ENCODE data around the gene UFC1. TPM values are rescaled to one million over a fixed set of nuclear protein-coding genes. Genes with fewer than 3 reads are reported as not detected.

The UFC1 gene
- total RNA-seq, 1 experiment from 2014 or later, result 63.7 TPM

DNA sequence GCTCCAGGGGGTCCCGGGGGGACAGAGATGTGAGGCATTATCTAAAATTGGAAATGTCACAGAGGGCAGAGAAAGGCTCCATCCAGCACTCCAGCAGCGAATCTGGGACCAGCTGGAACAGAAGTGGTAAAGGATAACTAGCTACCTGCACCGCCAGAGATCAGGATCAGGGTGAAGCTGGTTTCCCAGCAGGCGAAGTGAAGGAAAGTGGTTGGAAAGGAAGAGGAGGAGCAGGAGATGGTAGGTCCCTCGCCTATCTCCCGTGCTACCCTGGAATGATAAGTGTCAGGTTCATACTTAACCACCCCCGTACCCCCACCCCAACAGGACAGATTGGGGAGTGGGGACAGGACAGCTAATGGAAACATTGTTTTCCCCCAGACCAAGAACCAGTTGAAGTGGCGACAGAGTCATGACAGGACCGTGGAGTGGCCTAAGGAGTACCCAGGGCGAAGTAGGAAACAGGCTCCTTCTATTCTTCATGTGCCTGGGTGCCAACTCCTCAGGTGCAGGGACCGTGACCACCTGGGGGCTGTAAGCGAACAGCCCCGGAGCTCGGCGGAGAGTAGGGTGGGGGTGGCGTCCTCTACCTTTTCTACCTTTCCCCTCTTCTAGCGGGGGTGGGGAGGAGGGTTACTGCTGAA is 22.8 kb downstream of the UFC1 start:
- no peak for DNase-seq (ENCODE audit: low read depth, low spot score)
- POLR2A ChIA-PET, result interaction anchor here (0.6 to 1.5 kb wide), 3 partner anchors 11 to 131 kb away, joined by 3 to 8 read pairs (median 3); partner anchors contain the start of genes NDUFS2, PPOX and USF1

More for the DNA sequence above, 22.8 kb downstream of the UFC1 start:
- ChIA-PET RAD21 (ENCODE audit: low non-redundant PET in 1 of 2, low total read pairs in 2 of 2, uncharacterized antibody in 2 of 2, unreplicated experiment in 2 of 2) (interaction anchor here in 1 of 2 experiments (0.6 kb wide), 1 partner anchor 198 kb away, joined by 7 read pairs; no protein-coding TSS in a partner anchor), CTCF (interaction anchor here (2.1 kb wide), 1 partner anchor 10 kb away, joined by 9 read pairs; the partner anchor contains the start of gene PPOX)
- Histone ChIP-seq H3K9me3 (ENCODE audit: control insufficient read depth in 1 of 2, insufficient read depth in 1 of 2, low read depth in 1 of 2, low read length in 2 of 2) (no peaks in the 10 kb centered on the region), H3K9me2 (ENCODE audit: insufficient read depth) (no peaks in the 10 kb centered on the region), H3K4me3 (replicated peaks in 1 of 2; ENCODE audit: low read depth in 1 of 2, low read length in 2 of 2) (peak overlapping the region; percentile 90 to 93), H3K4me1 (ENCODE audit: control insufficient read depth in 1 of 2, insufficient read depth in 2 of 2, low read length in 2 of 2) (peaks cover 10 to 19% of the 10 kb centered on the region in 2 experiments; a peak in 3 of 4 replicates), H4K20me1 (ENCODE audit: insufficient read depth) (no peaks in the 10 kb centered on the region), H3K36me3 (ENCODE audit: control insufficient read depth in 1 of 2, insufficient read depth in 2 of 2, low read length in 2 of 2) (peaks cover 21 to 28% of the 10 kb centered on the region in 2 experiments; a peak in 3 of 4 replicates), H3K9ac (ENCODE audit: low read length) (peak overlapping the region; percentile 81), H3K79me2 (ENCODE audit: insufficient read depth, low read length) (peaks cover 17% of the 10 kb centered on the region), H3K4me2 (ENCODE audit: low read length) (peak overlapping the region; percentile 89), H3K27me3 (ENCODE audit: insufficient read depth, low read length) (no peaks in the 10 kb centered on the region), H3K27ac (ENCODE audit: low read depth, low read length) (peak overlapping the region; percentile 57; the same call in 1 of the 2 replicates), H2AFZ (ENCODE audit: low read depth, low read length, poor library complexity, severe bottlenecking) (no peak overlapping the region)
- no peak for ATAC-seq
- BruUV-seq (replicated peaks), result no TSS peak
- intact Hi-C loops (cut with micrococcal nuclease), result no loop called here
- no peak for TF ChIP-seq RAD21 (IDR thresholded peaks at IDR 0.05; ENCODE audit: low read depth)
- TF ChIP-seq, protein P1, sequence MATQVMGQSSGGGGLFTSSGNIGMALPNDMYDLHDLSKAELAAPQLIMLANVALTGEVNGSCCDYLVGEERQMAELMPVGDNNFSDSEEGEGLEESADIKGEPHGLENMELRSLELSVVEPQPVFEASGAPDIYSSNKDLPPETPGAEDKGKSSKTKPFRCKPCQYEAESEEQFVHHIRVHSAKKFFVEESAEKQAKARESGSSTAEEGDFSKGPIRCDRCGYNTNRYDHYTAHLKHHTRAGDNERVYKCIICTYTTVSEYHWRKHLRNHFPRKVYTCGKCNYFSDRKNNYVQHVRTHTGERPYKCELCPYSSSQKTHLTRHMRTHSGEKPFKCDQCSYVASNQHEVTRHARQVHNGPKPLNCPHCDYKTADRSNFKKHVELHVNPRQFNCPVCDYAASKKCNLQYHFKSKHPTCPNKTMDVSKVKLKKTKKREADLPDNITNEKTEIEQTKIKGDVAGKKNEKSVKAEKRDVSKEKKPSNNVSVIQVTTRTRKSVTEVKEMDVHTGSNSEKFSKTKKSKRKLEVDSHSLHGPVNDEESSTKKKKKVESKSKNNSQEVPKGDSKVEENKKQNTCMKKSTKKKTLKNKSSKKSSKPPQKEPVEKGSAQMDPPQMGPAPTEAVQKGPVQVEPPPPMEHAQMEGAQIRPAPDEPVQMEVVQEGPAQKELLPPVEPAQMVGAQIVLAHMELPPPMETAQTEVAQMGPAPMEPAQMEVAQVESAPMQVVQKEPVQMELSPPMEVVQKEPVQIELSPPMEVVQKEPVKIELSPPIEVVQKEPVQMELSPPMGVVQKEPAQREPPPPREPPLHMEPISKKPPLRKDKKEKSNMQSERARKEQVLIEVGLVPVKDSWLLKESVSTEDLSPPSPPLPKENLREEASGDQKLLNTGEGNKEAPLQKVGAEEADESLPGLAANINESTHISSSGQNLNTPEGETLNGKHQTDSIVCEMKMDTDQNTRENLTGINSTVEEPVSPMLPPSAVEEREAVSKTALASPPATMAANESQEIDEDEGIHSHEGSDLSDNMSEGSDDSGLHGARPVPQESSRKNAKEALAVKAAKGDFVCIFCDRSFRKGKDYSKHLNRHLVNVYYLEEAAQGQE (IDR thresholded peaks at IDR 0.05; ENCODE audit: low read depth), result no peak
- TF ChIP-seq EZH2 (IDR thresholded peaks at IDR 0.05), result no peak
- TF ChIP-seq YY1 (IDR thresholded peaks at IDR 0.05; ENCODE audit: extremely low read depth, insufficient replicate concordance, low read depth, low read length), result no peak
- TF ChIP-seq, protein P2, sequence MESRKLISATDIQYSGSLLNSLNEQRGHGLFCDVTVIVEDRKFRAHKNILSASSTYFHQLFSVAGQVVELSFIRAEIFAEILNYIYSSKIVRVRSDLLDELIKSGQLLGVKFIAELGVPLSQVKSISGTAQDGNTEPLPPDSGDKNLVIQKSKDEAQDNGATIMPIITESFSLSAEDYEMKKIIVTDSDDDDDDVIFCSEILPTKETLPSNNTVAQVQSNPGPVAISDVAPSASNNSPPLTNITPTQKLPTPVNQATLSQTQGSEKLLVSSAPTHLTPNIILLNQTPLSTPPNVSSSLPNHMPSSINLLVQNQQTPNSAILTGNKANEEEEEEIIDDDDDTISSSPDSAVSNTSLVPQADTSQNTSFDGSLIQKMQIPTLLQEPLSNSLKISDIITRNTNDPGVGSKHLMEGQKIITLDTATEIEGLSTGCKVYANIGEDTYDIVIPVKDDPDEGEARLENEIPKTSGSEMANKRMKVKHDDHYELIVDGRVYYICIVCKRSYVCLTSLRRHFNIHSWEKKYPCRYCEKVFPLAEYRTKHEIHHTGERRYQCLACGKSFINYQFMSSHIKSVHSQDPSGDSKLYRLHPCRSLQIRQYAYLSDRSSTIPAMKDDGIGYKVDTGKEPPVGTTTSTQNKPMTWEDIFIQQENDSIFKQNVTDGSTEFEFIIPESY (IDR thresholded peaks at IDR 0.05; ENCODE audit: extremely low read depth, insufficient replicate concordance, low read length), result no peak
- TF ChIP-seq EZH2phosphoT487 (IDR thresholded peaks at IDR 0.05; ENCODE audit: borderline replicate concordance), result no peak
- no peak for TF ChIP-seq SP1 (IDR thresholded peaks at IDR 0.05; ENCODE audit: low read depth)
- TF ChIP-seq ZNF274 (IDR thresholded peaks at IDR 0.05; ENCODE audit: low read depth, low read length), result no peak
- TF ChIP-seq SRF (IDR thresholded peaks at IDR 0.05; ENCODE audit: low read depth), result no peak
